NCI-H2227 treated with DMSO at 0.1 percent for 48 hours (cell line): ENCODE data around the gene FRY.

Source experiments
- DNase-seq: peaks from one replicate; lab custom pipeline; 2025; lab: John Stamatoyannopoulos, UW

The FRY gene

DNA sequence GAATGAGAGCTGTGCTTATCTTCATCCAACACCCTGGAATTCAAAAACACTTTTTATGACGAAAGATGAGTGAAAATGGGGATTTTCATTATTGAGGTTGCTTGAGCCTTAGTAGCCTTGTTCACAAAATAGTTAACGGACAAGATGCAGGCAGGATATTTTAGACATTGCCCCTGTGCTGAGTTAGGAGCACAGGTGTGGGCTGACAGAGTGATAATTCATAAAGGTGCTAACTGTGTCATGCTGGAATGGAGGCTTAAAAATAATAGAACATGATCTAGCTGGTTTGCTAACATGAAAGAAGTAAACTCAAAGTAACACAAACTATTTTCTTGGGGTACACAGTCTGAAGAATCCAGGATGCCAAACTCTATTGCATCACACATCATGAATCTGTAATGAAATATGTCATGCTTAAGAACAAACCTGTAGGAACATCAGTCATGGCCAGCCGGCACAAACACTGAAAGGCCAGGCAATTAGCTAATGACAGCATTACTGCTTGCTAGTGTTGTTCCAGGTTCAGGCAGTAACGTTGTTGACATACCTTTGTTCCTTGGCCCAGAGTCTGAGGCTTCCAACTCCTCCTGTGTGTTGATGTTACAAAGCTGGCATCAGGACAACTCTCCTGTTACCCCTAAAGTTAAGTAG lies 55.3 kb downstream of the FRY start:
- DNase-seq = no peak

DNA sequence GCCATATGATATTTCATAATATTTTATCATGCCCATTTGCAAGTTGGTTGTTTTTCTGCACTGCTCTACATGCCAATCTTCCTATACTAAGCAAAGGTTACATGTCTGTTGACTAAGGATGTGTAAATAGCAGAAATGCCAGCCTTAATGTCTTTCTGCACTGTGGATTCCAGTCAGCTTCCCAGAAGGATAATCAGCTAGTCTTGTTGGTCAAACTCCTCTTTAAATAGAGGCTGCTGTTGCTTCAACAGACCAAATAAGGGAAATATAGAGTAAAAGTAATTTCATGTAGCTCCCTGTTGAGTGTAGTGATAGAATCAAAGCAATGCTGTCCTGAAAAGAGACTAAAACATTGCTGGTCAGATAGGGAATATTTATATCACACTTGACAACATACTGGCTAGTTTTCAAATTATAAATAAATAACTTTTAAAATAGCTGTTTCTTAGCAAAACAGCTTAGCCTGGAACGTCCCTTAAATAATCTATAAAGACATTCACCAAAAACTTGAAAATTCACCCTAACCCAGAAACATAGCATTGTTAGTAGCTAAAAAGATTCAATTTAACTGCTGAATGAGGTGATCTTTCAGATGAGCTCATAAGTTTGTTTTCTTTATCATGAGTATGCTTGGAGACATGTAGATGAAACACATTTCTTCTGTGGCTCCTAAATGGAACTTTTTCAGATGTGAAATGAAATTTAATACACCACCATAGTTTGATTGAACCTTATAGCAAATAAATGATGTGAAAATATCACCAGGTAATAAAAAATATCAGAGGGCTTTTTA lies 56.6 kb downstream of the FRY start:
- DNase-seq = no peak

DNA sequence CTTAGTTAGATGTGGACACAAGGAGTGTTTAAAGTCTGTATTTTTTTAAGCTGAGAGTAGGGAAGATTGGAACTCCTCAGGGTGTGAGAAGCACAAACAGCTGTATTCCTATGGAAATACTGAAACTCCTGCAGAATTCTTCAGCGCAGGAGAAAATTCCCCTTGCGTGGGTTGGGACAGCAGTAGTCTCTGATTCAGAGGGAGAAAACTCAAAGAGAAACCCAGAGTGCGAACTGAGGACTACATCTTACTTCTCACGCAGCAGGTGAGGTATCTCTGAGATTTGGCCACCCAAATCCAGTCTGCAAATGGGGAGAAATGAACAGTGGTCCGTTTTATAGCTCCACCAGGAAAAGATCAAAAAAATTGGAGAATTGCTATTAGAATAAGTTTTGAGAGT lies 60.9 kb downstream of the FRY start:
- DNase-seq = no peak

DNA sequence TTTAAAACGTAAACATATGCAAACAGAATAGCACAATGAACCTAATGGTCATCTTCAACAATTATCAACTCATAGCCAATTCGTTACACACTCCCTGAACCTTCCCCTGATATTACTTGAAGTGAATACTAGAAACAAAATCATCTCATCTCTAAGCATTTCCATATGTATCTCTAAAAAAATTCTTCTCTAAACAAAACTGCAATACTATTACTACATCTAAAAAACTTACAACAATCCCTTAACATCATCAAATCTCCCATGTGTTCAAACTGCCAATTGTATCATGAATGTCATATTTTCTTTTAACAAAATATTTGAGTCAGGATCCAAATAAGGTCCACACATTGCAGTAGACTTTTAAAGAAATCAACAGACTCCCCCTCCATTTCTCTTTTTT lies 61.4 kb downstream of the FRY start:
- no peak for DNase-seq

DNA sequence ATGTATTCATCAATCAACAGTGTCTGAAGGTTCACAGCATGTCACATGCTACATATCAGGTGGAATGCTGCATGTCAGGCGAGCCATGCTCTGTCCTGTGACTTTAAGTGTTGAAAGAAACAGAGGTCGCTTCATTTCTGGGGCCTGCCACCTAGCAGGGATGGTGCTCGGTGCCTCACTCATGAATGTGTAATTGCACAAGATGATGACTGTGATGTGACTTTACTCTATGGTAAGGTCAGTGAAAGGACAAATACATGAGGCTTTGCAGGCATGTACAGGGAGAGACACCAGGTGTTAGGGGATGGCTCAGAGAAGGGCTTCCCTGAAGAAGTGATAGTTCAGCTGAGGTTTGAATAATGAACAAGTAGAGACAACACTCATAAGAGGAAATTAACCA lies 66.7 kb downstream of the FRY start:
- DNase-seq = no peak

DNA sequence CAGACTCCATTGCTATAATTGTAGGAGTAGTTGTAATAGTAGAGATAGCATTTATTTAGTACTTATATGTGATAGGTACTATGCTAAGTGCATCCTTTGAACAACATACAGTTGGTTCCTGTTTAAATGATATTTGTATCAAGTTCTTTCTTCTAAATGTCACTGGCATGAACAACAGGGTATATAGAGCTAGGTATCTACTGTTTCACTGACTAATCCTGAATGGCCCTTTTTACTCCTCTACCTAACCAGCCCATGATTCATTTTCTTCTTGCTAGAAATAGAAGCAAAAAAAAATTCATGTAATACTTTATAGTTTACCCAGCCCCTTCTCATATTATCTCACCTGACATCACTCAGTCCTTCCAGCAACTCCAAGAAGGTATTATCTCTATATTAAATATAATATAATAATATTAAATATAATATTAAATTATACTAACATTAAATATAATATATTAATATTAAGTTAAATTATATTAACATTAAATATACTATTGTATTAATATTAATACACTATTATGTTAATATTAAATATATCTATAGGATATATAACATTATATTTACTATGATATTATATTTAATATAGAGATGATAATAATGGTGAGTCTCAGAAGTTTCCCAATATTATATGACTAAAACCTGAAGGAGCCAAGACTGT lies 74.2 kb downstream of the FRY start:
- no peak for DNase-seq

DNA sequence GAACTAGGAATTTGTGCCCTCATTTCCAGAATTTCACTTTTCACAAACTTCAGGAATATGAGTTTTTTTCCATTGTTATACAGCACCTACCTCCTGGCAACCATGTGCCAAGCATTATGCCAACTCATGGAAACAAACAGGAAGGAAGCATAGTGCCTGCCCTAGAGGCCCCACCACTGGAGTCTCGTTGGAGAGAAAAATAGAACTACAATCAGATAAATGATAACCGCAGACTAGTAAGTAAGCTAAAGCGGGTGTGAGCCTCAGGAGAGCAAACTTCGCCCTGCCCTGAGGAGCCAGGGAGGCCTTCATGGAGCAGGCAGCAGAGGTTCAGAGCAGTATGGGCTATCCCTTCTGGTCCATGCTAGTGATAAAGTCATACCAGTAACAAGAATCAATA lies 75.9 kb downstream of the FRY start:
- DNase-seq = no peak

DNA sequence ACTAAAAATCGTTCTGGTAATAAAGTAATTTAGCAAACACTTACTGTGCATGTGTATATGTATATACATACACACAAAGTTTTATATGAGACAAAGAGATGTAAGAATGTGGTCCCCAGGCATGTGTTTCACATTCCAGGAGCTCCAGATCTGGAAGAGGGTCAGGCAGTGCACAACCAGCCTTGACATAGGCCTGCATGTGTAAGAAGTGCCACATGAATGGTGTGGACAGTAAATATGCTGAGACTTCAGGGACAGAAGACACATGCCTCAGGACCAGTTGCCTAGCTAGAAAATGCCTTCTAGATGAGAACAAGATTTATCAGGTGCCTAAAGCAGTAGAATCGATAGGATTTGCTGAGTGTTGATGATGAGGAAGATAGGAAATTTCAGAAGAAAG lies 76.4 kb downstream of the FRY start:
- no peak for DNase-seq

DNA sequence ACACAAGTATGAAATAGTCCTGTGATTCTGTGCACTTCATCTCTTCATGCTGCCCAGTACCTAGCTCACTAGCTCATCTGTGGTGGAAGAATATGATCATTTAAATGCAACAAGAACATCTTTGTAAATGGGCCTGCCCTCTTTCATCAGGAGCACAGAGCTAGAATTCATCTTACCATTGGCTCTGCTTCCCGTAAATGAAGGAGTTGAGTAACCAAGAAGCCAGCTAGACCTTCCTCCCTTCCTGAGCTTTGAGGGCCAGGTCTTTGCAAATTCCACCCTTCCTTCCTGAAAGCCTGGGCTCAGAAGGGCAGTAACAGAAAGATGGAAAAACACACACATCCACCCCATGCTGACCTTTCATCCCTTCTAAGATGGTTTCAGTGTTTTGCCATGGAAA lies 82.0 kb downstream of the FRY start:
- no peak for DNase-seq

DNA sequence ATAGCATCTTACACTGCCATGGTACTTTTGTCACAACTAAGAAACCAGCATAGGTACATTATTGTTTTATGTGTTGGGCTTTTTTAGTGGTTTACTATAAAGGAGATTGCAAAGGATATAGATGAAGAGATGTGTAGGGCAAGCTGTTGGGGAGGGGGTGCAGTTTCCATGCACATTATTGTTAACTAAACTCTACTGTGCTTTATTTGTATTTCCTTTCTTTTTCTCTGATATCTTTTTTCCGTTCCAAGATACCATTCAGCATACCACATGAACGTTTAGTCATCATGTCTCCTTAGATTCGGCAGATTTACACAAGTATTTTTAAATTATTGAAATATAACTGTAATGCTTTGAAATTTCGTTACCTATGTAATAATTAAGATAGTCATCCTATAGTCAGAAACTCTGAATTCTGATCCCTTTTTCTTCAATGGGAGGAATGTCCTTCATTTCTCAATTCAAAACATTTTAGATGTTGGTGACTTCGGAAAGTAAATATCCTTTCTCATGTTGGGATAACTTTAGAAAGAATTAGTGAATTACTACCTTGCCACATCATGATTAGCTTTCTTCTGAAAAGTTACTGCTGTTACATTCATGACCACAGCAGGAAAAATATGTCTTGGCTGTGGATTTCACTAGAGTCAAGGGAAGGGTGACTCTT lies 82.8 kb downstream of the FRY start:
- no peak for DNase-seq

DNA sequence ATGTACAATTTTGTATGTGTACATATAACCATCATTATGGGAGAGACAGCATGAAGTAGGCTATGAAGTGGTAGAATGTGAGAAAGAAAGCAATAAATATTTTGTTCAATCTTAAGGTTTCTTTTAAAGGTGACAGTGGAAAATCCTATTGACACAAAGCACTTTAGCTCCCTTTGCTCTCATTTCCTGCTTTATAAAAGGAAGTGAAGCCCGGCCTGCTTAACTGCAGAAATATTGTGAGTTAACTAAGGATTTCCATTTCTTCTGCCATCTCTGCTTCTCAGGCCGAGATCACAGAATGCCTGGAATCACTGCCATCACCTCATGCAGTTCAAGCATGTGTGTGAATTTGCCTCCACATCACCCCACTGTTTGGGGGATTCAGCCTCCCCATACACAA lies 83.5 kb downstream of the FRY start:
- DNase-seq = no peak

DNA sequence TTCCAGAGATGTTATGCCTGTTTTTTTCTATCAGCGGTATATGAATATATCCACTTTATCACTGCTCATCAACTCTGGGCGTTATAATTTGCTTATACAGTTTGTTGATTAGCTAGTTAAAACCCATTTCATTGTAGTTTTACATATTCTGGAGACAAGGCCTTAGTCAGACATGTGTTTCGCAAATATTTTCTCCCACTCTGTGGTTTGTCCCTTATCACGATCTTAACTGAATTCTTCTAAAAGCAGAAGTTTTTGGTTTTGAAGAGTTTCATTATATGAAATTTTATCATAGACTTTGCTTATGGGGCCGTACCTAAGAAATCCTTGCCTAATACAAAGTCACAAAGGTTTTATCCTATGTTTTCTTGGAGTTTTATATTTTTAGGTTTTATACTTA lies 84.6 kb downstream of the FRY start:
- no peak for DNase-seq

DNA sequence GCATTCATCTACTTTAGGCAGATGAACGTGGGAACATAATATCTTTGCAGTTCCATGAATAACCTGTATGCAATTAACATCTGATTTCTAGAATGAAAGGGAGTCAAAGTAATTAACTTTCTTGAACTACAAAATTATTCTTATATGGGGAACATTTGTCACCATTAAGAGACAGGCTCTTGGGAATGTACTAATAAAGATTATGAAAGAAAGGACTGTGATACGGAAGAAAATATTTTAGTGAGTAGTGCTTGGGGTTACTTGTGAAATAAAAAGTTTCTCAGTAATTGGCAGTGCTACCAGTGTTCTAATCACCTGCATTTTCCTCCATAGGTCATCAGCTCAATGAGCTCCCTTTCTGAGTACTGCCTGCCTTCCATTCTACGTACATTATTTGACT lies 85.4 kb downstream of the FRY start:
- no peak for DNase-seq

DNA sequence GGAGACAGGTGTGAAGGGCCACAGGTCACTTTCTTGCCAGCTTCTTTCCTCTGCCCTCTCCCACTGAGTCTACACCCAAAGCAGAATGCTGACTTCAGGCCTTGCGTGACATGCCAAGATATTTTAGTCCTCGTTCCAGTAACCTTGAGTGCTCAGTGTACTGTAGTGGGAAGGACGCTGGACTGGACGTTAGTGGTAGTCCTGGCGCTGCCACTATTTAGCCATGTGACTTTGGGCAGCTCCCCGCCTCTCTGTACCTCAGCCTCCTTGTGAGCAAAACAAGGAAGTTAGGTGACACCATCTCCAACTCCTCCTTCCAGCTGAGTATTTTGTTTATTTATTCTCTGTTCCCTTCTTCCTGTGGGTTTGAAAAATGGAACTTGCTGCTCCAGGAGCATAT lies 86.1 kb downstream of the FRY start:
- no peak for DNase-seq

DNA sequence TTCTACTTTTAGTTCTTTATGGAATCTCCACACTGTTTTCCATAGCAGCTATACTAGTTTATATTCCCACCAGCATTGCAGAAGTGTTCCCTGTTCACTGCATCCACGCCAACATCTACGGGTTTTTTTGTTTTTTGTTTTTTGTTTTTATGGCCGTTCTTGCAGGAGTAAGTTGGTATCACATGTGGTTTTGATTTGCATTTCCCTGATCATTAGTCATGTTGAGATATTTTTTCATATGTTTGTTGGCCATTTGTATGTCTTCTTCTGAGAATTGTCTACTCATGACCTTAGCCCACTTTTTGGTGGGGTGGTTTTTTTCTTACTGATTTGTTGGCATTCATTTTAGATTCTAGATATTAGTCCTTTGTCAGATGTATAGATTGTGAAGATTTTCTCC lies 89.7 kb downstream of the FRY start:
- DNase-seq = no peak

DNA sequence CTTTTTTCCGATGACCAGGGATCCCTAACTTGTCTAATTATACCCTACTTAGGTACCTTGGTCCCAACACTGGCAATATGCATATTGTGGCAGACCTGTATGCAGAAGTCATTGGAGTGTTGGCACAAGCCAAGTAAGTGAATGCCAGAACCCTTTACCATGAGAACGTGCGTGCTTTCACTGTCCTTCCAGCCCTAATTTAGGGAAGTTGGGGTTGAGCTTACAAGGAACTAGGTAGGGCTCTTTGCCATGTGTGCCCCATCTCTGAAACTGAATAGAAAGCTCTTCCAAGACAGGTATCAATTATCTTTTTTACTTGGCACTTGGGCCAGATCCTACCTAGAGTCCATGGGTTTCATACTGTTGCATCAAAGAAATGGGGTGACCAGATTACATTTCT lies 93.2 kb downstream of the FRY start:
- DNase-seq = no peak

DNA sequence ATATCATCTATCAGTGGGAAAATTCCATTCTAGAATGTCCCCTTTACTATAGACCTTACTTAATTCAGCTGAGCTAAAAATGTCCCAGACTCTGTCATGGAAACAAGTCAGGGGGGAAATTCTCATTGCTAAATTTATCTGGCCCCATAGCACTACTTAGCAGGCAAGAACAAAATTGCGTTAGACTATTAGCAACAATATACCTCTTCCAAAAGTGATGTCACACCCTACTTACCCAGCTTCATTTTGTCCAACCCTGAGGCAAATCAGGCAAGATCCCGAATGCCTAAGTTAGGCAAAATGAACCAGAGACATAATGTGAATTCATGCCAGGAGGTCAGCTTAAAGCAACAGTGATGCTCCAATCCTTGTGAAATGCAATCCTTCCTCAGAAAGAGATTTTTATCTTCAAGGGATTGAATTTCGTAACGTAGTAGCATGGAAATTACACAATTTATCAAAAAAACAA lies 93.7 kb downstream of the FRY start:
- no peak for DNase-seq

DNA sequence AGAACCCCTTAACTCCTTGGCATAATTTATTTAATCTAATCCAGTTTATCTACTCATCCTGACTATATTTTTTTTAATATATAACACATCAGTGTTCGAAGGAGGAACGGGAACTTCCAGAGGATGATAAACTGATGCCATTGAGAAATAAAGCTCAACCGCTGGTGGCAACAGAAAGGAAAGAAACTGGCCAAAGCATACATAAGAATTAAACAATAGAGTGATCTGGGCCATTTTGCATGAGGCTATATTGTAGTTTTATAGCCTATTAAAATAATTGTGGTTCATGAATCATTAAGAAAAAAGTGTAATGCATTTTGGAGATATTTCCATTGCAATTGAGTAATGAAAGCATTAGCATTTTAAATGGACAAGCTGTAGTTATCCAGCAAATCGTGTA lies 94.2 kb downstream of the FRY start:
- no peak for DNase-seq

DNA sequence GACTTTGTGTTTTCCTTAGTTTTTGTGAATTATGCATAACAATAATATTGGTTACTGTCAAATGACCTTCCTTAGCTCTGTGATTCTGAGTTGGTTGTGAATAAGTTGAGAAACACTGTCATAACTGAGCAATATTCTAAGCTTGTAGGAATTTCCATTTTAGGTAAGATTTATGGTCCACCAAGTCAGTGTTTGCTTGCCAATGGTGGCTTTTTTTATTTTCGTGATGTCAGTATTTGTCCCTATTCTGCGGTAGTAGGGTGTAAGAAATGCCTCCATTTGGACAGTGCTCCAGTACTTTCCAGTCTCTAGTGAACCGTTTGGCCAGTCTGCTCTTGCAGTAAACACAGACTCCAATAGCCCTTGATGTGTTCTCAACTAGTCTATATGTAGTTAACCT lies 94.7 kb downstream of the FRY start:
- DNase-seq = no peak

DNA sequence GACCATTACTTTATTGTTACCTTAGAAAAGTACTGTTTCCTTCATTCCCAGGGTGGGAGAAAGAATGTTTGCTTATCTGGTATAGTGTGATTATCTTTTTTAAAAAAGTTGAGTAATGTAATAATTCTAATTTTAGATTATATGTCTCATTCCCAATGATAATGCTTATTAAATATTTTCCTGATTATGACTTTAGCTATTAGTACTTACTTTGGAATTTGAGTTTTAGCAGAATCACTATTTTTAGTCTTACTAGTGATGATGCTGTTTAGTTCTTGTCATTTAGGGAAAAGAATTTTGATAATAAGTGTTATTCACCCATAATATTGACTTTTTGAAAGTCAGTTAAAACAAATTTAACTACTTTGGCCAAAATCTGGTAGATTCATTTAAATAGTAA lies 95.2 kb downstream of the FRY start:
- DNase-seq = no peak

DNA sequence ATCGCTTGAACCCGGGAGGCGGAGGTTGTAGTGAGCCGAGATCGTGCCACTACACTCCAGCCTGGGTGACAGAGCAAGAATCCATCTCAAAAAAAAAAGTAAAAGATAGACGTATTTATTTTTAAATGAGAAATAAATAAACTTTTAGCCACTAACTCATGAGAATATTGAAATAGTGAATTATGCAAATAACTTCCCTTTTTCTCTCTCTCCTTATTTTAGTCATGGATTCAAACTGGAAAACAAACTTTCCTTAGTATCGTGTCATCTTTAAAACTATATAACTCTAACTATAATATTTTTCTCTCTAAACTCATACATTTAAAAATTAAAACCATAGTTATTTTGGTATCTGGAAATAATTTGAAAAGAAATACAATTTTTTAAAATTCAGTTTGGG lies 96.1 kb downstream of the FRY start:
- DNase-seq = no peak

DNA sequence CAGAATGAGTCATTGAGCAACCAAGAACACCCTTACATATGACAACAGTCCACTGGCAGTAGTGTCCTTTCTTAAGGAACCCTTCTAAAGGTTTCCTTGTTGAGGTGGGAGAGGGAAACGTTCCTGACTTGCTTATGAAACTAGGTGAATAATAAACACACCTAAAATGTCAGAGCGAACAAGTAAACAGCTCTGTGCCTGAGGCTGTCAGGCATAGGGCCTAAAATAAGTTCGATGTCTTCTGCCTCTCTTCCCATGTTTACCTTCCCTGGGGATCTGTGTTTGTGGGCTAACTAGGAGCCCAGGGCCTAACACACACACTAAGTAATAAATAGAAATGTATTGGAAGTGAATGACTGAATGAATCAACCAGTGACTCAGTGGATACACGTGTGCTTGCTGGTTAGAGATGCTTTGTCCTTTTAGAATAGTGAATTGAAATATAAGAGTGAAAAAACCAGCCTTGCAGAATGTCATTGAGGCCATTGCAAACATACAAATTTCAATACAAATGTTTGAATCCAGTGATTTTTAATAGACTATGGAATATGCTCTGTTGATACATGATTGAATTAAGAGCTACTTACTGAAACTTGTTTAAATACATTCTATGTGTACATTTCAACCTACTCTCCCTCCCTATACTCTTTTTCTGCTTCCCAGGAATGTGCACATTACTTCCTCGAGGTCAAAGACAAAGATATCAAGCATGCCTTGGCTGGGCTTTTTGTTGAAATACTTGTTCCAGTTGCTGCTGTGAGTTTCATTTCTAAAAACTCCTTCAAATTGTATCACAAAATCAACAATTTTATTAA lies 102.9 kb downstream of the FRY start:
- DNase-seq = no peak
